ENCODE measurements around the gene SULT2A1. TPM values are rescaled to one million over a fixed set of nuclear protein-coding genes. Genes with fewer than 3 reads are reported as not detected.
"Not testable (repeated sequence)": the region's sequence is repeated elsewhere in the genome, so short reads cannot be mapped to it uniquely, and the experiment has no call there.

The SULT2A1 gene
- total RNA-seq, 1 donor from 2014 or later = not detected

DNA sequence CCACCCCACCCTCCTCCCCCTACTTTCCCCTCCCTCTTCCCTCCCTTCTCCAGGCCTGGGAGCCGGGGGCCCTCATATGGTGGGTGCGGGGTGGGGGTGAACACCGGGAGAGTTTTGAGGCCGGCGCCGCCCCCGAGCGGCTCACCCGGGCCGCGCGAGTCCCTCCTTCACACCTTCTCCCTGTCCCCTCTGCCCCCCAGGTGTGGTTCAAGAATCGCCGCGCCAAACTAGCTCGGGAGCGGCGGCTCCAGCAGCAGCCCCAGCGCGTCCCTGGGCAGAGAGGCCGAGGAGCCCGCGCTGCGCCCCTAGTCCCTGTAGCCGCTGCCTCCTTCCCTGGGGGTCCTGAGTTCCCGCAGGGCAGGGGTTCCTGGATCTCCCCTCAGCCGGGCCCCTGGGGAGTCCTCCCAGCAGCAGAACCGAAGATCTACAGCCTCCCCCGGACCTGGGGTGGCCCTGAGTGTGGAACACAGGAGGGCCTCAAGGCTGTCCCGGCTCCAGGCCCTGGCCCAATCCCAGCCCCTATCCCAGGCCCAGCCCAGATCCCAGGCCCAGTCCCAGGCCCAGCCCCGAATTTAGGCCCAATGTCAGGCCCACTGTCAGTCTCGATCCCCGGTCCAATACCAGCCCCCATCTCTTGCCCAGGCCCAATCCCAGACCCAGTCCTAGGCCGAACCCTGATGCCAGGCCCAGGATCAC lies 25.4 kb downstream of the SULT2A1 start:
- no peak for DNase-seq (ENCODE audit: low read depth in 2 of 2)

GRCh38 chr19:47859838-47860237 lies 26.3 kb downstream of the SULT2A1 start:
- DNase-seq (ENCODE audit: low read depth in 2 of 2) = not testable (repeated sequence)

DNA sequence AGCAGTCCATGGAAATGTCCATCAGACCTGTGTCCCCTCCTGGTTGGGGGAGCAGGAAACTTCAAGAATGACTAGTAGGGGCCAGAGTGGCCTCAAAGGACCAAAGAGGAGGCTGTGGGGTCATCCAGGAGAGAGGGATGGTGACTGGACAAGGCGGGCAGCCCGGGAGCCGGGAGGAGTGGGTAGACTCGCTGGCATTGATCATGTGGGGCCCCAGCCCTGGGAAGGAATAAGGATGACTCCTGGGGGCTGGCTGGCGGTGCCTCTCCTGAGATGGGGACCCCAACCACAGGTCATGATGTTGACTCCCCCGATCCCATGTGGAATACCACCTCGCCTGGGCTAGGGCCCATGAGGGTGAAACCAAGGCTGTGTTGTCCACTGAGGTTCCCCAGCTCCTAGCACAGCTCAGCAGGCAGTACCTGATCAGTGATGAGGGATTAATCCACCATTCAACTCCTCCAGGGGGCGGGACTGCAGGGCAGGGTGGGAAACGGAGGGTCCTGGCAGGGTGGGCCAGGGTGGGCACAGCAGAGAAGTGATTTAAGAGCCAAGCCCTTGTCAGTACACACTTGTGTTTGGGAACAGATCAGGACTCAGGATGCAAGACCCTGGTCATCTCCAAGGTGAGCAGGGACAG lies 27.3 kb downstream of the SULT2A1 start, which contains the start of gene TPRX2:
TSS of gene TPRX2 (plus strand) at position 590 of the 640 bp plus-strand sequence. CDS start at position 602, 12 bp downstream.
- DNase-seq (ENCODE audit: low read depth in 2 of 2) = not testable (repeated sequence)

DNA sequence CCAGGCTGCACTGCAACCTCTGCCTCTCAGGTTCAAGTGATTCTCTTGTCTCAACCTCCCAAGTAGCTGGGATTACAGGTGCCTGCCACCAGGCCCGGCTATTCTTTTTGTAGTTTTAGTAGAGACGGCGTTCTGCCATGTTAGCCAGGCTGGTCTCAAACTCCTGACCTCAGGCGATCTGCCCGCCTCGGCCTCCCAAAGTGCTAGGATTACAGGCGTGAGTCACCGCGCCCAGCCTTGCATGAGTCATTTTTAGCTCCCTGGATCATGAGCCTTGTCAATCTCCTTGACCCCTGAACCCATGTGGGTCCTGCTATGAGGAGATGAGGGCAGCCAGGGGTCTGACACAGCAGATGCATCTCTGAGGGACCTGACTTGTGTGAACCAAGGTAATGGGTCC lies 27.9 kb downstream of the SULT2A1 start:
- DNase-seq (ENCODE audit: low read depth in 2 of 2) = not testable (repeated sequence)

DNA sequence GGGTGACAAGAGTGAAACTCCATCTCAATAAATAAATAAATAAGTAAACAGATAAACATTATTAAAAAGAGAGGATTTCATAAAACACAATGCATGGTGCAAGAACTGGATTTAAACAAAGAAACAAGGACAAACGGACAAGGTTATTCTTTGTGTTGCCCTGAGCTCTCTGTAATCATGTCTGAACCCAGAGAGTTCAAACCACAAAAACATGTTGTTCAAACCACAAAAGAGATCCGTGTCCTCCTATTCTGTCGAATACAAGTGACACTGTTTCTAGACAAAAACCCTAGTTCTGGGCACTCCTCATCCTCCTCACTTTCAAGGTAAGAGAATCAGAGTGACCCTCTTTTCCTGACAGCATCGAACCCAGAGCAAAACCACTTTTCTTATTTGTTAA lies 31.7 kb downstream of the SULT2A1 start:
- DNase-seq (ENCODE audit: low read depth in 2 of 2) = no peak

- DNase-seq (ENCODE audit: low read depth in 2 of 2) = no peak
Measured at GRCh38 chr19:47853003-47853402, 33.1 kb downstream of the SULT2A1 start.

DNA sequence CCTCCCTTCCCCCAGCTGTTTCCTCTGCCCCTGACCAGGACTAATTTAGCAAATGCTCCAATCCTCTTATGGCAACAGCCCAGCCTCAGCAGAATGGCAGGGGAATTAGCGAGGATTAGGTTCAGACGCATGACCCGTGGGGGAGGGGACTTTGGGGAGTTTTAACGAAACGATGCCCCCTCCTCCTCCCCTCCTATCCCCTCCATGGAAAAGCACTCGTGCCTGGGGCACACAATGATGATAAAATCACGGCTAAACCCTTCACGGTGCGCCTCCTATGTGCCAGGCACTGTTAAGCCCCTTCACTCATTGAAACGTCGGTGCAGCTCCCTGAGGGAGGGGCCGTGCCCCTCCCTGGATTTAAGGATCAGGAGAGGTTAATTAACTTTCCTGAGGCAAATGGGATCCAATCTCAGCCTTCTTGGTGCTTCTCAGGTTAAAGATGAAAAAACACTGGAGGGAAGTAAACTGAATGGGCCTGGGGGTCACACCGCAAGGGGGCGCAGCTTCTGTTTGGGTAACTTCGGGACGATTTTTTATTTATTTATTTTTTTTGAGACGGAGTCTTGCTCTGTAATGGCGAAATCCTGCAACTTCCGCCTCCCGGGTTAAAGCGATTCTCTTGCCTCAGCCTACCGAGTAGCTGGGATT lies 37.2 kb downstream of the SULT2A1 start:
- peak in 1 of 2 donors; percentile 10 for DNase-seq (ENCODE audit: low read depth in 2 of 2)

GRCh38 chr19:47848425-47848822 lies 37.7 kb downstream of the SULT2A1 start:
- no peak for DNase-seq (ENCODE audit: low read depth in 2 of 2)

- DNase-seq (ENCODE audit: low read depth in 2 of 2) = no peak
Measured at GRCh38 chr19:47842941-47843340, 43.2 kb downstream of the SULT2A1 start.

DNA sequence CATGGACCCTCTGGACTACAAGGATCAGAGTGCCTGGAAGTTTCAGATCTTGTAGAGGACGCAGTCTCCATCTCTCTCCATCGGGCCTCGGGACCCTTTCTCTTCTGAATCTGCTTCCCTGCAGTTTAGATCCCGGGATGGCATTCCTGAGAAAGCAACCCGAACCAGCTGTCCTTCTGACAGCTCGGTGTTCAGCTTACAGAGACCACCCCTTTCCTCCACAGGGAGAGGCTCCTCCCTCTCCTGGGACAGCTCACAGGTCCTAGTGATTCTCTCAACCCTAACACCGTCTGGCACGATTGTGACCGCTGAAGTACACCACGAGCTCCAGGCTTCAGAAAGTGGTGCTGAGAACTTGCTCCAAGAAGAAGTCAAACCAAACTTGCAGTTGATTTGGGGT lies 46.2 kb downstream of the SULT2A1 start:
- no peak for DNase-seq (ENCODE audit: low read depth in 2 of 2)

DNA sequence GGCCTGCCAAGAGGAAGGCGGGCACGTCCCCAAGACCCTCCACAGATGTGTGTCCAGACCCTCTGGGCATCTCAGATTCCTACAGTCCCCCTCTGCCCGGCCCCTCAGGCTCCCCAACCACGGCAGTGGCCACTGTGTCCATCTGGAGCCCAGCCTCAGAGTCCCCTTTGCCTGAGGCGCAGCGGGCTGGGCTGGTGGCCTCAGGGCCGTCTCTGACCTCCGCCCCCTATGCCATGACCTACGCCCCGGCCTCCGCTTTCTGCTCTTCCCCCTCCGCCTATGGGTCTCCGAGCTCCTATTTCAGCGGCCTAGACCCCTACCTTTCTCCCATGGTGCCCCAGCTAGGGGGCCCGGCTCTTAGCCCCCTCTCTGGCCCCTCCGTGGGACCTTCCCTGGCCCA lies 46.7 kb downstream of the SULT2A1 start:
- DNase-seq (ENCODE audit: low read depth in 2 of 2) = no peak

DNA sequence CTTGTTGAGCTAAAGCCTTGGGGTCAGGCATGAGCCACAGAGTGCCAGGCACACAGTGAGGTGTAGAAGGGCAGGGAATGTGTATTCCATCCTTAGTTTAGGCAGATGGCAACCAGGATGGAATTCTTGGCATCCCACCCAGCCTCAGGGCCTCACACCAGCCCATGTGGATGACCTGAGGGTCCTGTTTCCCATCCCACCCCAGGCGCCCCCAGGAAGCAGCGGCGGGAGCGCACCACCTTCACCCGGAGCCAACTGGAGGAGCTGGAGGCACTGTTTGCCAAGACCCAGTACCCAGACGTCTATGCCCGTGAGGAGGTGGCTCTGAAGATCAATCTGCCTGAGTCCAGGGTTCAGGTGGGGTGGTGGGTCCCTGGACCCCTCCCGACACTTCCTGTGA lies 50.1 kb downstream of the SULT2A1 start:
- DNase-seq (ENCODE audit: low read depth in 2 of 2) = no peak

GRCh38 chr19:47832723-47833122 lies 53.4 kb downstream of the SULT2A1 start:
- DNase-seq (ENCODE audit: low read depth in 2 of 2) = no peak

- no peak for DNase-seq (ENCODE audit: low read depth in 2 of 2)
Measured at GRCh38 chr19:47826800-47827199, 59.3 kb downstream of the SULT2A1 start.

GRCh38 chr19:47824396-47824795 lies 61.7 kb downstream of the SULT2A1 start:
- no peak for DNase-seq (ENCODE audit: low read depth in 2 of 2)

- DNase-seq (ENCODE audit: low read depth in 2 of 2) = no peak
Measured at GRCh38 chr19:47821460-47822020, 64.6 kb downstream of the SULT2A1 start, which contains the start of gene CRX. CRX (plus strand) TSS chr19:47821937; CDS start chr19:47834444, 12,507 bp downstream.

Other genes starting within 250 kb of the SULT2A1 start
- 73.6 and 146 TPM in 2 replicates for gene EHD2, start 172.9 kb downstream of the SULT2A1 start, total RNA-seq
- 71.5 and 106 TPM in 2 replicates for gene NOP53, start 140.8 kb downstream of the SULT2A1 start, total RNA-seq
- gene SELENOW, start 107.6 kb downstream of the SULT2A1 start, total RNA-seq = 200 and 277 TPM in 2 replicates
- not detected in 2 replicates for gene TPRX1, start 81.8 kb downstream of the SULT2A1 start, total RNA-seq
- gene CRX, start 64.4 kb downstream of the SULT2A1 start, total RNA-seq = not detected in 2 replicates
- not detected in 2 replicates for gene TPRX2, start 27.1 kb downstream of the SULT2A1 start, total RNA-seq
- gene BSPH1, start 105.9 kb upstream of the SULT2A1 start, total RNA-seq = not detected in 2 replicates
- gene ELSPBP1, start 108.3 kb upstream of the SULT2A1 start, total RNA-seq = not detected in 2 replicates
- not detected in 2 replicates for gene CABP5, start 157.8 kb upstream of the SULT2A1 start, total RNA-seq
- gene PLA2G4C, start 224.5 kb upstream of the SULT2A1 start, total RNA-seq = 67.7 and 108 TPM in 2 replicates